Nucleus accumbens (tissue), 56 donors: Measurements from ENCODE around the gene RALA.
"Not testable (repeated sequence)": the region's sequence is repeated elsewhere in the genome, so short reads cannot be mapped to it uniquely, and the experiment has no call there.

Experiments used
- DNase-seq, 56 donors: peaks; one replicate each; lab custom pipeline; 2025; lab: John Stamatoyannopoulos, UW

RALA gene

GRCh38 chr7:39721345-39721744 is 98.0 kb downstream of the RALA start:
- DNase-seq, result no peak

GRCh38 chr7:39721919-39722597 is 98.7 kb downstream of the RALA start:
- no peak for DNase-seq

- no peak for DNase-seq
These were observed 104.0 kb downstream of the RALA start for GRCh38 chr7:39727231-39728012.

GRCh38 chr7:39732837-39733804 is 109.7 kb downstream of the RALA start:
- DNase-seq, result peak; percentile 58 to 97 (median 92)

- DNase-seq, result peak in 2 of 56 donors; percentile 8 to 22
These were observed 110.7 kb downstream of the RALA start for GRCh38 chr7:39733881-39734632.

- DNase-seq, result no peak
These were observed 111.2 kb downstream of the RALA start for GRCh38 chr7:39734633-39735004.

- no peak for DNase-seq
These were observed 112.5 kb downstream of the RALA start for GRCh38 chr7:39735903-39736302.

- DNase-seq, result peak in 1 of 56 donors; percentile 19
These were observed 118.7 kb downstream of the RALA start for GRCh38 chr7:39741942-39742623.

- DNase-seq, result no peak
These were observed 121.2 kb downstream of the RALA start for GRCh38 chr7:39744620-39745019.

GRCh38 chr7:39745320-39745719 is 121.9 kb downstream of the RALA start:
- DNase-seq, result no peak

GRCh38 chr7:39746103-39746819 is 122.9 kb downstream of the RALA start:
- DNase-seq, result peak in 53 of 56 donors; percentile 4 to 89 (median 49)

GRCh38 chr7:39749177-39749576 is 125.8 kb downstream of the RALA start:
- DNase-seq, result no peak

GRCh38 chr7:39749717-39750116 is 126.3 kb downstream of the RALA start:
- no peak for DNase-seq

GRCh38 chr7:39750253-39751077 is 127.1 kb downstream of the RALA start:
- no peak for DNase-seq

- DNase-seq, result not testable (repeated sequence)
These were observed 129.9 kb downstream of the RALA start for GRCh38 chr7:39753237-39753636.

- DNase-seq, result no peak
These were observed 130.5 kb downstream of the RALA start for GRCh38 chr7:39753823-39754325.

- DNase-seq, result peak in 4 of 56 donors; percentile 6 to 28 (median 14)
These were observed 131.2 kb downstream of the RALA start for GRCh38 chr7:39754326-39755120.
